Esophagus squamous epithelium (tissue), 5 donors: Measurements from ENCODE around the gene AEN. TPM values are rescaled to one million over a fixed set of nuclear protein-coding genes. Genes with fewer than 3 reads are reported as not detected.
"Not testable (repeated sequence)": the region's sequence is repeated elsewhere in the genome, so short reads cannot be mapped to it uniquely, and the experiment has no call there.

Source experiments
- DNase-seq: peaks from one replicate; lab custom pipeline; 2025; lab: John Stamatoyannopoulos, UW
- H3K27ac ChIP-seq, 4 donors: fragments of 200-600 bp; sonication (generic); one replicate each; pipeline ENCODE4 v1.5.1; 2016 to 2019; ENCODE audit warnings: mild to moderate bottlenecking in 1 of 4
- H3K27me3 ChIP-seq, 4 donors: fragments of 200-600 bp; sonication (generic); 1 replicate in 3 of 4; 2 replicates in 1 of 4; pipeline versions ENCODE4 v1.5.1 to v1.6.0; 2017 to 2021; ENCODE audit warnings: antibody characterized with exemption in 1 of 4
- H3K36me3 ChIP-seq, 3 donors: fragments of 200-600 bp; sonication (generic); one replicate each; pipeline ENCODE4 v1.5.1; 2016 to 2019
- H3K4me1 ChIP-seq, 3 donors: fragments of 200-600 bp; sonication (generic); one replicate each; pipeline ENCODE4 v1.5.1; 2017 to 2019
- H3K4me3 ChIP-seq, 4 donors: fragments of 200-600 bp; sonication (generic); 1 replicate in 3 of 4; 2 replicates in 1 of 4; pipeline ENCODE4 v1.5.1; 2016 to 2019; ENCODE audit warnings: mild to moderate bottlenecking in 2 of 4, moderate library complexity in 1 of 4
- H3K9me3 ChIP-seq, 3 donors: fragments of 200-600 bp; sonication (generic); one replicate each; pipeline ENCODE4 v1.5.1; 2016 to 2019
- CTCF ChIP-seq, 6 experiments: fragments of 450-650 bp in 4 of 6; fragments of 200-600 bp in 2 of 6; sonication (generic) in 2 of 6; IDR thresholded peaks; one replicate each; pipeline ENCODE4 v1.5.1; 2016 to 2019; ENCODE audit warnings: antibody characterized with exemption in 6 of 6, mild to moderate bottlenecking in 4 of 6, moderate library complexity in 4 of 6
- POLR2A ChIP-seq, 4 donors: fragments of 450-650 bp; IDR thresholded peaks; one replicate each; pipeline ENCODE4 v1.6.1; 2017; ENCODE audit warnings: antibody characterized with exemption in 4 of 4, mild to moderate bottlenecking in 4 of 4, moderate library complexity in 3 of 4
- WGBS, 2 donors: methylation state at CpG; one replicate each; pipeline ENCODE4 v1.1.5; 2018; 5-methylcytosine and 5-hydroxymethylcytosine counted together
- intact Hi-C: fragments of 100-400 bp; cut with DNase I; formaldehyde crosslinking; loops from one replicate; pipeline ENCODE4 v1.15.0; 2022
- total RNA-seq, 4 donors: library from RNA; depleted of rRNA; stranded (reverse); fragments of >200 nt; gene quantifications; one replicate each; pipeline ENCODE4 v1.1.0, GENCODE V29; 2016
- donor health status: DM: yes; HTN: yes; CAD: no.

Gene AEN
- total RNA-seq, 4 donors from 2014 or later: 13.4 to 31.4 (median 18.1) TPM

- DNase-seq: no peak
- peaks cover 9 to 74% (median 20%) of the 10 kb centered on the region in 3 donors for H3K36me3 ChIP-seq
- no peaks in the 10 kb centered on the region for H3K27me3 ChIP-seq
- no peaks in the 10 kb centered on the region for H3K9me3 ChIP-seq
- H3K4me1 ChIP-seq: peaks cover 3 to 51% (median 6%) of the 10 kb centered on the region in 3 donors
- TF ChIP-seq POLR2A (IDR thresholded peaks at IDR 0.05) (no peak), CTCF (IDR thresholded peaks at IDR 0.05) (no peak)
- H3K27ac ChIP-seq: peak overlapping the region; percentile 46 to 72 (median 61)
- H3K4me3 ChIP-seq: no peak overlapping the region
- 64 to 87% methylated on average over 4 to 8 of the region's 9 CpGs for WGBS, 2 donors
- intact Hi-C loops: no loop called here
Observed at GRCh38 chr15:88630141-88630721, 9.1 kb downstream of the AEN start.

- intact Hi-C loops: no loop called here
- no peak overlapping the region for H3K4me3 ChIP-seq
- DNase-seq: no peak
- TF ChIP-seq CTCF (IDR thresholded peaks at IDR 0.05) (no peak), POLR2A (IDR thresholded peaks at IDR 0.05) (no peak)
- no peaks in the 10 kb centered on the region for H3K27me3 ChIP-seq
- peaks cover 9 to 72% (median 20%) of the 10 kb centered on the region in 3 donors for H3K36me3 ChIP-seq
- H3K9me3 ChIP-seq: no peaks in the 10 kb centered on the region
- peak overlapping the region; percentile 46 to 72 (median 61) for H3K27ac ChIP-seq
- WGBS, 2 donors: 72 to 86% methylated on average over 5 of the region's 7 CpGs
- peaks cover 5 to 52% (median 9%) of the 10 kb centered on the region in 3 donors for H3K4me1 ChIP-seq
Observed at GRCh38 chr15:88630798-88631463, 9.8 kb downstream of the AEN start.

GRCh38 chr15:88631464-88632028 is 10.4 kb downstream of the AEN start:
- no peak overlapping the region for H3K4me3 ChIP-seq
- intact Hi-C loops: no loop called here
- H3K9me3 ChIP-seq: no peaks in the 10 kb centered on the region
- DNase-seq: no peak
- TF ChIP-seq CTCF (IDR thresholded peaks at IDR 0.05) (no peak), POLR2A (IDR thresholded peaks at IDR 0.05) (no peak)
- WGBS, 2 donors: 80 to 95% methylated on average over 2 to 12 of the region's 12 CpGs
- peak overlapping the region in 3 of 4 donors; percentile 57 to 72 (median 65) for H3K27ac ChIP-seq
- no peaks in the 10 kb centered on the region for H3K27me3 ChIP-seq
- peaks cover 9 to 66% (median 15%) of the 10 kb centered on the region in 3 donors for H3K36me3 ChIP-seq
- H3K4me1 ChIP-seq: peaks cover 9 to 52% (median 15%) of the 10 kb centered on the region in 3 donors

DNA sequence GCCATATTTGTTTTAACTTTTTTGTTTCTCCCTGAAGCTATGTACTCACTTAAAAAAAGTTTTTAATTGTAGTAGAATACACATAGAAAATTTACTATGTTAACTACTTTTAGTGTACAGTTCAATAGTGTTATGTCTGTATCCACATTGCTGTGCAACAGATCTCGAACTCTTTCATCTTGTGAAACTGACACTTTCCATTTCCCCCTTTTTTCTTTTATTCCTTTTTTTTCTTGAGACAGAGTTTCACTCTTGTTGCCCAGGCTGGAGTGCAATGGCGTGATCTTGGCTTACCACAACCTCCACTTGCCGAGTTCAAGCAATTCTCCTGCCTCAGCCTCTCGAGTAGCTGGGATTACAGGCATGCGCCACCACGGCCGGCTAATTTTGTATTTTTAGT is 11.7 kb downstream of the AEN start:
- H3K36me3 ChIP-seq: peaks cover 9 to 54% (median 12%) of the 10 kb centered on the region in 3 donors
- intact Hi-C loops, H3K9me3 ChIP-seq, H3K27ac ChIP-seq, H3K4me3 ChIP-seq, H3K27me3 ChIP-seq, DNase-seq: not testable (repeated sequence)
- peaks cover 6 to 50% (median 20%) of the 10 kb centered on the region in 3 donors for H3K4me1 ChIP-seq
- WGBS, 2 donors: 82 to 84% methylated on average over 7 of the region's 7 CpGs

DNA sequence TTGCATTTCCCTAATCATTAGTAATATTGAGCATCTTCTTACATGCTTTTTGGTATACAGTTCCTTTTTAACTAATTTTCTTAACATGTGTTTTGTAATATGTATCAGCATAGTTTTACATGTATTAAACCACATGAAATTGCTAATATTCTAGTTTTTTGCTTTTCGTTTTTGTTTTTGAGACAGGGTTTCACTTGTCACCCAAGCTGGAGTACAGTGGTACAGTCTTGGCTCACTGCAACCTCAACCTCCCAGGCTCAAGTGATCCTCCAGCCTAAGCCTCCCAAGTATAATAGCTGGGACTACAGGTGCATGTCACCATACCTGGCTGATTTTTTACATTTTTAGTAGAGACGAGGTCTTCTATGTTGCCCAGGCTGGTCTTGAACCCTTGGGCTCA is 13.3 kb downstream of the AEN start:
- H3K27me3 ChIP-seq: no peaks in the 10 kb centered on the region
- H3K9me3 ChIP-seq: no peaks in the 10 kb centered on the region
- WGBS, 2 donors: 73 to 92% methylated on average over 2 of the region's 2 CpGs
- peaks cover 19 to 59% (median 33%) of the 10 kb centered on the region in 3 donors for H3K4me1 ChIP-seq
- no peak for DNase-seq
- peaks cover 2 to 37% (median 6%) of the 10 kb centered on the region in 3 donors for H3K36me3 ChIP-seq
- intact Hi-C loops: no loop called here
- TF ChIP-seq POLR2A (IDR thresholded peaks at IDR 0.05) (no peak), CTCF (IDR thresholded peaks at IDR 0.05) (no peak)
- H3K27ac ChIP-seq: peak overlapping the region; percentile 13 to 99 (median 63)
- H3K4me3 ChIP-seq: no peak overlapping the region
